GM18526 (cell line): Measurements from ENCODE around the gene DAG1.

Experiments
- POLR2A ChIP-seq: IDR thresholded peaks from 3 replicates; pipeline ENCODE4 v1.6.1; 2011; ENCODE audit not compliant: insufficient read length; ENCODE audit errors: extremely low read depth

Gene DAG1

GRCh38 chr3:49469936-49470713 lies at the start of gene DAG1:
TSS of gene DAG1 (plus strand) at chr3:49470267. CDS start at chr3:49510535, 40,268 bp downstream.
- TF ChIP-seq POLR2A, result peak; percentile 75

DNA sequence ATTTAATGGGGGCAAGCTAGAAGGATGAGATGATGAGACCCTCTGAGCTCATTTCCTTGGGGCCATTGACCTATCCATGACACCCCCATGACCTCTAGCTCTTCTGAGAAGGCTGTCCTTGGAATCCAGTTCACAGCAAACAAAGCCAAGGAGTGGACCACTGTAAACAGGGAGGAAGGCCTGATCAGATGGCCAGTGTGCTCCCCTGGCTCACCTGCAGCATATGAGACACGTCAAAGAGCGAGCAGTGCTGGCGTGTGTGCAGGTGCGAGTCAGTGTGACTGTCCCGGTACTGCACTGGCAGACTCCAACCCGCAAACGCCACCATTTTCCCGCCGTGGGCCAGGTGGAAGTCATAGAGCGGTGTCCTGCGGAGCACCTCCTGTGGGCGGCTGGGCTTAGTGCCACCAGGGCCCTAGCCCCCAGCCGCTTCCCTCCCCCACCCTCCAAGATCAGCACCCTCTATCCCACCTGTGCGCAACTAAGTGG lies 48.1 kb upstream of the DAG1 start:
- TF ChIP-seq POLR2A, result no peak

DNA sequence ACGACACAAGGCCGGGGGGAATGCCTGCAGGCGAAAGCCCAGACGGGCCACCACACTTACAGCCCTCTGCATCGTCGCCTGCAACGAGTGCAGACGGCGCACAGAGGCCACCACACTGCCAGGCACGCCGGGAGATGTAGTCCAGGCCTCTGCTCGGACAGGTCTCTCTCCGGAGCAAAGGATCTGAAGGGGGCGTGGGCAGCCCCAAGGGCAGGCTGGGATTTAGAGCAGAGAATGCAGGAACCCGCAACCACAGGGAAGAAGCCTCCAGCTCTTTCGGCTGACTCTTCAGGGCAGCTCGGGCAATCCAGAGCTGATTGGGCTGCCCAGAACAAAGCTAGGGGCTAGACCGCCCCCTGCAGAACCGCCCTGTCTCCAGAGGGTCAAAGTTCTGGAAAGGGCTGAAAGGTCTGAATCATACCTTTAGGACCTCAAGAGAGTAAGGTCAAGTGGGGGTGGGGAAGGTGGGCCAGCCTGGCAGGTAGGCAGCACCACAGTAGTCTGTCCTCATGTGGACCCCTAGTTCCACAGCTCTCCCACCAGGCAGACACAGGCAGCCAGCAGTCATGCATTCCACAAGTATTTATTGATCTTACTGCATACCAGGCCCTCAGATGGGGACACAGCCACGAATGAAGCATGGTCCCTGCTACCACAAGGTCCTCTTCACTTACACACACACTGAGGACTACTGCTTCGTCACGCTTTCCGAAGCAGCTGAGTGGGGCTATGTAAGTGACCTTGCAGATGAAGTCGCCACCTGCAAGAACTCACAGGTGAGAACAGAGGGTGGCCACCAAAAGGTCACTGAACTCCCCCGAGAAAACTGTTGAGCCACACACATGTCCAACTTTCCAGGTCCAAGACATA lies 47.5 kb upstream of the DAG1 start, which contains the start of gene AMT:
Gene AMT, minus strand, starts transcription at position 95 of the 870 bp plus-strand sequence. Its CDS starts 23 bp downstream, at position 72.
- TF ChIP-seq POLR2A, result no peak

DNA sequence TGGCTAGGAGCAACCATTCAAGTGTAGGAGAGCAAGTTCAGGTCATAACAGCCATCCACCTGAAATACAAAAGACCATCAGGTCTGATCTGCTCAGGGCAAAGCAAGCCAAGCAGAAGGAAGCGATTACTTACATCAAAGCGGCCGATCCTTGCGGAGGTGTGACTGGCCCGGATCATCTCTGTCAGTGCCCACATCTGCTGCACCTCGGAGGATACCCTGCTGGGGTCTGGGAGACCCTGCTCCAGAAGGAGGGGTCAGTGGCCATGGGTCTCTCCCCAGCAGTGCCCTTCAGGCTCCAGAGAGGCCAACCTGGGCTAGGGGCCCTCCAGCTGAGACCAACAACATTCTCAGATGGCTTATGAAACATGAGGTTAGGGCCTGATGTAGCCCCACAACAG lies 45.3 kb upstream of the DAG1 start:
- TF ChIP-seq POLR2A, result no peak

GRCh38 chr3:49427586-49427985 lies 42.5 kb upstream of the DAG1 start:
- no peak for TF ChIP-seq POLR2A

DNA sequence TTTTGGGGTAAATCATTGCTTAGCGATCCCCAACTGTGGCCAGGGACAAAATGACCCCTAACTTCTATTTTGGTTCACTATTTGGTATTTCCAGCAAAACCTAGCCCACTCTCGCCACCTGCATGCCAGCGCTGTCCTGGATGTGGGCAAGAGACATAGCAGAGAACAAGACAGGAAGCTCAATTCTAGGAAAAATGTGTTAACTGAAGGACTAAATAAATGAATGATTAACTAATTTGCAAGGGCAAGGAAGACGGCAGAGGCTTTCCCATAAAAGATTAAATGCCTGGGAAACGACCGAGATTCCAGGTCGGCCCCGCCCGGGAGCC lies 41.4 kb upstream of the DAG1 start:
- TF ChIP-seq POLR2A, result no peak

DNA sequence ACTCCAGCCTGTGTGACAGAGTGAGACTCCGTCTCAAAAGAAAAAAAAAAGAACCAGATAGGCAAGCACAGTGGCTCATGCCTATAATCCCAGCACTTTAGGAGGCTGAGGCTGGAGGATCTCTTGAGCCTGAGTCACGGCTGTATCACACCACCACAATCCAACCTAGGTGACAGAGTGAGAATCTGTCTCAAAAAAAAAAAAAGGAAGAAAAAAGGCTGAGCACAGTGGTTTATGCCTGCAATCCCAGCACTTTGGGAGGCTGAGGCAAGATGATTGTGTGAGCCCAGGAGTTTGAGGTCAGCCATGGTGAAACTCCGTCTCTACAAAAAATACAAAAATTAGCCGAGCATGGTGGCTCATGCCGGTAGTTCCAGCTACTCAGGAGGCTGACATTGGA lies 35.3 kb upstream of the DAG1 start:
- TF ChIP-seq POLR2A, result no peak

DNA sequence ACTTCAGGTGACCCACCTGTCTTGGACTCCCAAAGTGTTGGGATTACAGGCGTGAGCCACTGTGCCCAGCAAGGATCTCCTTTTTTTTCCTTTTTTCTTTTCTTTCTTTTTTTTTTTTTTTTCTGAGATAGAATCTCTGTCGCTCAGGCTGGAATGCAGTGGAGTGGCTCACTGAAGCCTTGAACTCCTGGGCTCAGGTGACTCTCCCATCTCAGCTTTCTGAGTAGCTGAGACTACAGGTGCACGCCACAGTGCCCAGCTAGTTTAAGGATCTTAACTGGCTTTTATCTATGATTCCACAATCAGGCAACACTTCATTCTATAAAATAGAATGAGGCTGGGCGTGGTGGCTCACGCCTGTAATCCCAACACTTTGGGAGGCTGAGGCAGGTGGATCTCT lies 24.7 kb upstream of the DAG1 start:
- no peak for TF ChIP-seq POLR2A

- no peak for TF ChIP-seq POLR2A
Observed at GRCh38 chr3:49453621-49454020, 16.4 kb upstream of the DAG1 start.

DNA sequence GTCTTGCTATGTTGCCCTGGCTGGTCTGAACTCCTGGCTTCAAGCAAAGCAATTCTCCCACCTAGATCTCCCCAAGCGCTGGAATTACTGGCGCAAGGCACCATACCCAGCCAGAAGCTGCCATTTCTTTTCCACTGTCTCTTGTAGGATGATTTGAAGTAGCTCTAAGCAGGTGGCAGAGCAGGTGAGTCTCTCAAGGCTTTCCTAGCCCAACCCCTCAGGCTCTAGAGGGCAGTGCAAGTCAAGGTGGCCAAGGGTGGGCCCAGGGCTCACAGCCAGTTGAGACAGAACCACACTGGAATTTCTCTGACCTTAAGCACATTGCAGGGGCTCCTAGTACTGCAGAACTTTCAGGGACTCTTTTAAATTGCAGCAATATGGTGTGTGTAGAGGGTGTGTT lies 15.6 kb upstream of the DAG1 start:
- no peak for TF ChIP-seq POLR2A

DNA sequence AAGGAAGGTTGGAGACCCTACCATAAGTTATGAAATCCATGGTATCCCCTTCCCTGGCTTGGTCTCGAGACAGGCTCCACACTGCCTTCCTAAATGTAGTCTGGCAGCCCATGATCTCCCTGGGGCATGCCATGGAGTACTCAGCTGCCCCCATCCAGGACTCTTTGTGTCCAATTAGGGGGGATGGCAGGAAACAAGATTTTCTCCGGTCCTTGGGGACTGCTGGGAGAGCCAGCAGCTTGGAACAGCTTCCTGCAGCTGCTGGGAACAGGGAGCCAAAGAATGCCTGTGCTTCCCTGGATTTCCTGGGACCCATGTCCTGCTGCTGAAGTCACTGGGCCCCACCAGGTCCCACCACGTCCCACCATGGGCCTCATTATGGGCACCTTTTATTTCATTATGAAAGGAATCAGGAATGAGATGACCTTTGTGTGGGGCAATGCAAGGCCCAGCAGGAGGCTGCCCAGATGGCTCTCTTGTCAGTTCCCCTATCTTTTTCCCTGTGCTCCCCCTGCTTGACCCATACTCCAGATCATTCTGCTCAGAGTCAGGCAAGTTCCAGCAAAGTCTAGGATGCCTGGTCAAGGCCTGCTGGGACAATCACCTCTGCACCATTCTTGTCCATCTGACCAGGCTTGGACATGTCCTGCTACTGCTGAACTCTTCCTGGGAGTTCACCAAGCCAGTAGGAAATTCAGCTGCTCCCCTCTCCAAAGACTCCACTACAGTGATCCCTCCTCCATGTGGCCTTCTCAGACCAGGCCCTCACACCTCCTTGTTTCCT lies 15.0 kb upstream of the DAG1 start:
- TF ChIP-seq POLR2A, result no peak

DNA sequence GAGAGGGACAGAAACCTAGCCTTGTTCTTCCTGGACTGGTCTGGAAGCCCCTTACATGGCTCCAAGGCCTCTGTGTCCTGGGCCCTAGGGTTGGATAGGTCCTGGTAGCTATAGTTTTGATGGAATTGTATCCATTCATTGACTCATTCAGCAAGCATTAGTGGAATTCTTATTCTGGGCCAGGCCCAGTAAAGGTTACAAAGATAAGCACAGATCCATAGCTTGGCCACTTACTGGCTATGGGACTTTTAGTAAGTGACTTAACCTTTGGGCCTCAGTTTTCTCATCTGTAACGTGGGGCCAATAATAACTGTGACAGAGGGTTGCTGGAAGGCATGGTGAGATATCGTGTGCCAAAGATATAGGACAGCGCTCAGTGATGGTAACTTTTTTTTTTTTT lies 13.6 kb upstream of the DAG1 start:
- TF ChIP-seq POLR2A, result no peak

DNA sequence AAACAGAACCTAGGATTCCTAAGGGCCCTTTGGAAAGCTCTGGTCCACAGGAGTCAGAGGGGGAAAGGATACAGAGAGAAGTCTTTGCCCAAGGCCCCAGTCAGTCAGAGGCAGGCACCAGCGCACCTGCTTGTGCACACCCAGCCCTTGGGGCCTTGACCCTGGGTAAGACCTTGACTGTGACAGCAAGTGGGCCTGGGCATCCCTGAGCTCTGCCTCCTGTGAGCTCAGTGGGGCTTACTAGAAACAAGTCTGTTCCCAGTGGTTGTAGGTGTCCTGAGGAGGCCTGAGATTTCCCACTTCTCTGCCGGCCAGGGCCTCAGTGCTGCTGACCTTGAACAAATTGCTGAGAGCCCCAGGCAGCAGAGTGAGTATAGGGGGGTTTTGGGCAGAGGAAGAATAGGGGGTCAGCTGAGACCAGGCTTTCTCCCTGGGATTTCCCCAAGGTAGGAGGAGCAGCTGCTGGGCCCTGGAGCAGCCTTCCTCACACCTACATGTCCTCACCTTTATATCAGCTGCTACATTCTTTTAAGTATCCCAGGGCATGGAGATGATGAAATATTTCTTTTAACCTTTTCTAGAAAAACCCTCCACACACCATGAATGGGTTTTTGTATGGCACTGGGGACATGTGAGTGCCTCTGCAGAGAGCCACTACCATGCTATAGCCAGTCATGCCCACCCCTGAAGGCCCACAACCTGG lies 9.7 kb upstream of the DAG1 start:
- TF ChIP-seq POLR2A, result no peak

GRCh38 chr3:49460956-49461355 lies 9.1 kb upstream of the DAG1 start:
- no peak for TF ChIP-seq POLR2A

DNA sequence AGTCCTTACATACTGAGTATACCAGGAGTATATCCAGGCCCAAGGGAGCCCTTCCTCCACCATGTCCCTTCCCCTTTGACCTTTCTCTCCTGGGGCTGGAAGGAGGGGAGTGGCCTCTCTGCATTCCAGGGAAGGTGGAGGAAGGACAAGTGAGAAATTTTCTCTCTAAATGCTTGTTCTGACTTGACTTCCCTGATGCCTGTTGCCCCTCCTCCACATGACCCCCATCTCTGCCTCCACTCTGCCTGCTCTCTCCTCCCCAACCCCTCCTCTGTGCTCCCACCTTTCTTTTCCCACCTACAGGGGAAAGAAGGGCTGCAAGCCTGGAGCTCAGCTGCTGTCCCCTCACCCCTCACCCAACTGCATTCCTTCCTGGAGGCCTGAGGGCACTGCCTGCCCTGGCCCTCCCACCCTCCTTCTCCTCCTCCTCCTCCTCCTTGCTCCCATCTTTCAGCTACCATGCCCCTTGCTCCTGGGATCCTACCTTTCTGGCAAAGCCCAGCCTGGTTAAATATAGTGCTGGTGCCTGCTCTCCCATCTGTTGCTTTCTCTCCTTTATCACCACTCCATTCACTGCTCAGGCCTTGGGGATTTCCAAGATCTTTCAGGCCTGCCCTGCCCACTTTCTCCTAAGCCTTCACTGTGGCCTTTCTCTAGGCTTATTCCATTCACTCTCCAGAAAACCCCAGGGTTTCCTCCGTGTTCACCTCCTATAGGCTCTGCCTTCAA lies 8.5 kb upstream of the DAG1 start:
- TF ChIP-seq POLR2A, result no peak

GRCh38 chr3:49462222-49462621 lies 7.8 kb upstream of the DAG1 start:
- no peak for TF ChIP-seq POLR2A
